ENCODE results near the gene ZDHHC22.

- TF ChIP-seq CTCF (IDR thresholded peaks at IDR 0.05; ENCODE audit: insufficient read depth, low read length, poor library complexity, severe bottlenecking), result no peak
- TF ChIP-seq EZH2phosphoT487 (conservative IDR thresholded peaks at IDR 0.05; ENCODE audit: low read length), result no peak
Observed at GRCh38 chr14:77103475-77103874, 38.1 kb downstream of the ZDHHC22 start.
